NCI-H345 treated with DMSO at 0.1 percent for 48 hours (cell line): Measurements from ENCODE around the gene SAP25.

Experiments used
- DNase-seq: peaks from one replicate; lab custom pipeline; 2025; ENCODE audit not compliant: unreplicated experiment; lab: John Stamatoyannopoulos, UW

Gene SAP25

GRCh38 chr7:100573691-100574361, at the start of gene SAP25:
Gene SAP25, minus strand, starts transcription at chr7:100573900. Its CDS starts 158 bp downstream, at chr7:100573742.
- DNase-seq, result no peak

DNA sequence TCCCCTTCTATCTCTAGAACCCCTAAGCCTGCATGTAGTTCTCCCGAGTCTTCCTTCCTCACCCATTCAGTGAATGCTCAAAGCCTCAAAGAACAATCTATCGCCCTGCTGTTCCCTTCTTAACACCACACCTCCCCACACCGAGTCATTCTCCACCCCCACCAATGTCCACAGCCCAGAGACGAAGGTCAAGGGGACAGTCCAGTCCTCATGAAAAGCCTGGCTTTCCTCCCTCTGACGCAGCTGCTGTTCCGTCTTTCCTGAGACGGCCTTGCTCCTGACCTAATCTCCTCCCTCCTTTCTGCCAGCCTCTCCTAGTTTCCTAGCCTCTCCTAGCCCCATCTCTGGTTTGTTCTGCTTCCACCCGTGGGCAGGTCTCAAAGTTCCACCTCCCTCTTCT, 47.9 kb upstream of the SAP25 start:
- DNase-seq, result no peak

GRCh38 chr7:100620804-100621203, 47.1 kb upstream of the SAP25 start:
- DNase-seq, result no peak

DNA sequence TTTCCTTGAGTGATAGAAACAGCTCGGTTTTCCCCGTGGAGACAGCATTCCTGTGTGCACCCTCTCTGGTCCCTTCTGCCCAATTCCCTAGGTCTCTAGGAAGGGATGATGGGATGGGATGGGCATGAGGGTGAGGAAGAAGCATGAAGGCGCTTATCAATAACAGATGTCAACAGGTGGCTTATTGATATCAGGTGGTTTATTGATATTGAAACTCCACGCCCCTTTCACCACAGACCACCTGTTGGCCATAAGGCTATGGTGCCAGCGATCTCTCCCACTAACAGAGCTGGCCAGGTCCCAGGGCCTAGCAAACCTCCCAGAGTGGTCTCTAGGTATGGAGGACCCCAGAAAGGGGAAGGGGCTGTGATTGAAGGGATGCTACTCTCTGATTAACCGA, 46.5 kb upstream of the SAP25 start:
- no peak for DNase-seq

- no peak for DNase-seq
Measured at GRCh38 chr7:100614308-100614861, 40.7 kb upstream of the SAP25 start.

DNA sequence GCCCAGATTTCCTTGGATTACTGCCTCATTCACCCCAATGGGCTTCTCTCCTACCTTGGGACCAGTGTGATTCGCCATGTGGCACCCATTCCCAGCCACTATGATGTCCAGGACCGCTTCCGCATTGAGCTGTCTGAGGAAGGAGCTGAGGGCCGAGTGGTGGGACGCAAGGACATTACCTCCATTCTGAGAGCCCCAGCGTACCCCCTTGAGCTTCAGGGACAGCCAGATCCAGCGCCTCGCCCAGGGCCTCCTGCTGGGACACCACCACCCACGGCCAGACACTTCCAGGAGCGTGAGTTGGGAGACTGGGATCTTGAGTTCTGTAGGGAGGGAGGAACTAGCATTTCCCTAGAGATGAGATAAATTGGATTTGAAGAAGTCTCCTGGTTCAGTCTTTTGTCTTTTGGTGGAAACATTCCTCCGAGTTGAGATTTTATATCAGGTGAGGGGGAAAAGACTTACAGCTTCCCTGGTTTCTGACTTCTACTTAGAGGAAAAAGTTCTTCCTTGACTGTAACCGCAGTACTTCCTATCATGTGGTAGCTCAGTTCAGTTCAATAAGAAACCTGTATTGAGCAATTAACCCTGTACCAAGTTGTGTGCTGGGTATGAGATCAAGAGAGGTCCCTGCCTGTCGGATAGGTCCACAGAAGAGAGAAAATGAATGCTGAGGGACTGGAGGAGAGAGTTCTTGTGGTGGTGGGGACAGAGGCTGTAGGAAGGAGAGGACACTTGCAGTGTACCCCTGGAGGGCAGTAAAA, 39.9 kb upstream of the SAP25 start:
- no peak for DNase-seq

DNA sequence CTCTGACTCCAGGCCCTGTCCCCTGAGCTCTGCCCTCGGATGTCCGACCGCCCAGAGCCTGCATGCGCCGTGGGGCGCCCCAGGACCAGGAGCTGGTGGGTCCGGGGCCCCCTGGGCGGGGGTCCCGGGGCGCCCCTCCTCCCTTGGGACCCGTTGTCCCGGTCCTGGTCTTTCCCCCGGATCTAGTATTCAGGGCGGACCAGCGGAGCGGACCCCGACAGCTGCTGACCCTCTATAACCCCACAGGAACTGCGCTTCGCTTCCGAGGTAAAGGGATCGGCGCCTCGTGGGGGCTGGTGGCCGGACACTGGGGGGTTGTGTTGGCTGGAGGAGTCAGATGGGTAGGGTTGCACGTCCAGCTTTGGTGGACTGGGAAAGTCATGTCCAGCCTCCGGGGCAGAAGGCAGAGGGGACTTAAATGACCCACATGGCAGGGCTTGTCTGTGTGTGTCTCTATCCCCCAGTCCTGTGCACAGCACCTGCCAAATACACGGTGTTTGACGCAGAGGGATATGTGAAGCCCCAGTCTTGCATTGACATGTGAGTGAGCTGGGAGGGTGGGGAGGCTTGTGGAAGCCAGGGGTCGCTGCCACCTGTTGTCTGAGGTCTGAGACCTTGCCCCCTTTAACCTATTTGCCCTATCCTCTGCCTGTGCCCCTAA, 39.2 kb upstream of the SAP25 start:
- no peak for DNase-seq

DNA sequence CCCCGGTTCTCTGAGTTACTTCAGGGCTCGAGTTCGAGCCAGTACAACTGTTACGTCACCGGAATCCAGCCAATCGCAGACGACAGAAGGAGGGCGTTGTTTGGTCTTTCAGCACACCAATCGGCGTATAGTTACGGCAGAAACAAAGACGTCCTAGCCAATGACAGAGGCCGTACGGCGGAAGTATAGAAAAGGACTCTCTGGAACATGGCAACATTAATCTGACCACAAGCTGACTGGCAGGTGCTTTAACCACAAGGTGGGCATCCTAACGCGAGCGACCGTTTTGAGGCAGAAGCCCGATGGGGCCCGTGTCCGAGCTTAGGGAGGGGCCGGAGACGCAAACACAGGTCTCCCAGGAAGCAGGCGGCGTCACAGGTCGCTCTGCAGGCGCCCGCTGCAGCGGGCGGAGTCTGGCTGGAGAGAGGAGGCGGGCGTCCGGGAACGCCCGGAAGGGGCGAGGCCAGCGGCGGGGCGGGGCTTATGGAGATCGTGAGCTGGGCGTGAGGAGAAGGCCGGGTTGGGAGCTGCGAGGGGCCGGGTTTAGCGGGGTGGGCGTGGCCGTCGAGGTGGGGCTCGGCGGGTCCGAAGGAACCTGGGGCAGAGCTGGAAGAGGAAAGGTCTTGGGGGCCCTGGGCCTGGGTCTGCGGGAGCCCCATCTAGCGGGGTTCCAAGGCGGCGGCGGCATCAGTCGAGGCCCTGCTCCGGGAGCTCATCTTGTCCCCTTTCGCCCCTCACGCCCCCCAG, 38.5 kb upstream of the SAP25 start, which contains the start of gene MOSPD3:
TSS of gene MOSPD3 (plus strand) at position 558 of the 747 bp plus-strand sequence. CDS start 252 bp downstream, outside the sequence.
- peak; percentile 98 for DNase-seq

DNA sequence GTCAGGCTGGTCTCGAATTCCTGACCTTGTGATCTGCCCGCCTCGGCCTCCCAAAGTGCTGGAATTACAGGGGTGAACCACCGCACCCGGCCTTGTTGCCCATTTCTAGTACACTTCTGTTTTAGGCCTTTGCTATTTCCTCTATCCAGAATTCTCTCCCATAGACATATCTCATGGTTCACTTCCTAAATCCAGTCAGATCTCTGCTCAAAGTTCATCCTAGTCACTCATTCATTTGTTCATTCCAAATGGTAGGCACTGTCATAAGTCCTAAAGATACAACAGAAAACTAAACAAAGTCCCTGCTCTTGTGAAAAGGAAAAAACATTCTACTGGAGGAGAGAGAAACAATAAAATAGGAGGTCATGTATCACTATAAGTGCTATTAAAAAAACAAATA, 36.3 kb upstream of the SAP25 start:
- no peak for DNase-seq

DNA sequence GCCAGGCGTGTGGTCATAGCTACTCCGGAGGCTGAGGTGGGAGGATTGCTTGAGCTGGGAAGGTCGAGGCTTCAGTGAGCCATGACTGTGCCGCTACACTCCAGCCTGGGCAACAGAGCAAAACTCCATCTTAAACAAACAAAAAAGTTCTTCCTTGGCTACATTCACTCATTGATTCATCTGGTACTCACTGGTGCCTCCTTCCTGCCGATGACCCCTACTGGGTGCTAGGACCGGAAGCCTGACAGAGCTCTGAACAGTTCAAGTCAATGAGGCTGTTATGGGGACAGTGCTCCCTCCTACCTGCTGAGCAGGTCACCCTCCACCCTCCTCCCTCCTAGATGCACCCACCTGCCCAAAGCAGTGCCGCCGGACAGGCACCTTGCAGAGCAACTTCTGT, 33.4 kb upstream of the SAP25 start:
- no peak for DNase-seq

DNA sequence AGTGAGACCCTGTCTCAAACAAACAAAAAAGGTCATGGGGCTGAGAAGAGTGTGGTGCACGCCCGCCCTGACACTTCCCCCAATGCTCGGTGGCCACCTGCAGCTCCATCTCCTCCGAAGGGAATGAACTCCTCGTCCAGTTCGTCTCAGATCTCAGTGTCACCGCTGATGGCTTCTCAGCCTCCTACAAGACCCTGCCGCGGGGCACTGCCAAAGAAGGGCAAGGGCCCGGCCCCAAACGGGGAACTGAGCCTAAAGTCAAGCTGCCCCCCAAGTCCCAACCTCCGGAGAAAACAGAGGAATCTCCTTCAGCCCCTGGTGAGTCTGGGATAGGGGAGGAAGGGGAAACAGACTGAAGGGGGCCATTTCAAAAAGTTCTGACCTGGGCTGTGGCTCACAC, 32.6 kb upstream of the SAP25 start:
- DNase-seq, result no peak

GRCh38 chr7:100604976-100605911, 31.5 kb upstream of the SAP25 start:
- no peak for DNase-seq

DNA sequence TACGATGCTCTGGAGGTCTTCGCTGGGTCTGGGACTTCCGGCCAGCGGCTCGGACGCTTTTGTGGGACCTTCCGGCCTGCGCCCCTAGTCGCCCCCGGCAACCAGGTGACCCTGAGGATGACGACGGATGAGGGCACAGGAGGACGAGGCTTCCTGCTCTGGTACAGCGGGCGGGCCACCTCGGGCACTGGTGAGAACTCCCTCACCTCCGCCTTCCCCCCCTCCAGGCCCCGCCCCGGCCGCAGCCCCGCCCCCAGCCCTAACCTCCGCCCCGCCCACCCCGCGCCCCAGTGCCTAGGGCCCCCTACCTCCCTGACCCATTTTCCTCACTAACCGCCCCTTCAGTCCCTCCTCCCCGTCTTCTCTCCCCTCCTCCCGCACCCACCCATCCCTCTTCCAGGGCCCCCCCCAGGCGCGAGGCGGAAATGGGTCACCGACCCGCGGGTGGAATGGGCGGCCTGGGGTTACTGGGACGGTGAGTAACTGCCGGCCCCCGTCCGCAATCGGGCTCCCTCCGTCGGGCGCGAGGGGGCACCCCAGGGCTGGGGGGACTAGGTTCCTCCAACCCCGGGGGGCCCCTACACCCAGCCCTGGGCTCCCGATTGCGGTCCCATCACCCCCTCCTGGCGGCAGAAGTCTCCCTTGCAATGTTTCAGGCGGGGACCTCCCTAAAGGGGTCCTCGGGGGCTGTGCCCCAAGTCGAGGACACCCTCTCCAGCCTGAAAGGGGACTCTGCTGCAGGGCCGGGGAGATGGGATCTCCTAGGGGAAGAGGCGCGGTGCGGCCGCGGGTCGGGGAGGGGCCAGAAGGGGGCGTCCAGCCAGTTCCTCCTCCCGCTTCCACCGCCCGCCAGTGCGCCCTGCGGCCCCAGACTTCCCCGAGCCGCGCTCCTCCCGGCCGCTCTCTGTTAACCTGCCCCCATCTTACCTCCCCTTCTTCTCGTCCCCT, 30.6 kb upstream of the SAP25 start:
- DNase-seq, result peak; percentile 36

- DNase-seq, result no peak
Measured at GRCh38 chr7:100603726-100604027, 30.0 kb upstream of the SAP25 start.

DNA sequence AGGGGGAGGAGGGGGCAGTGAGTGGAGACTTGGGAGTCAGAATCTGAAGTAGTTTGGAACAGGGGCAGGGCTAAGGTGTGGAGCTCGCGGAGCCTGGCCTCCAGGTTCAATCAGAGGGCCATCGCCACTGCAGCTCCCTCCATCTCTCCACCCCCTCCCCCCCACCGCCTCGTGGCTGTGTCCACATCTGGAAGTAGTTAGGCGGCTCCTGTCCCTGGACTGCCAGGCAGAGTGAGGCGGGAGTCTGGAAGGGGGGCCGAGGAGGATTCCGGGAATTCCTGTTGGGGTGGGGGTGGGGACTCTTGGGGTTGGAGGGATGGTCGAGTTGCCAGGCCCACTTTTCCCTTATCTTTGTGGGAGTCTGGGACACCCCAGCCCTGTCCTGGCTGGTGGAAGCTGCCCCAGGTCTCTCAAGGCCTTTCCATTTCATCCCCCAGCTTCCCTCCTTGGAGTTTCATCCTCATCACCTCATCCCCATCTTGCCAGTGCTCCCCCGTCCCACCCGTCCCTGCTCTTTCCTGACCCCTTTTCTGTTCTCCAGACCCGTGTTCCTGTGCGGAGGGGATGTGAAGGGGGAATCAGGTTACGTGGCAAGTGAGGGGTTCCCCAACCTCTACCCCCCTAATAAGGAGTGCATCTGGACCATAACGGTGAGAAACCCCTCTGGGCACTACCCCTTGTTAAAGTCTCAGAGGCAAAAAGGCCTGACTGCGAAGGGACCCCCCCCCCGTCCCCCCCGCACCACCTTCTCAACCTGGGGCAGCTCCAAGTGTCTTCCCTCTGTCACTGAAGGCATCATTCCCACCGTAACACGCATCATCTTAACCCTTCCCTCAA, 29.4 kb upstream of the SAP25 start:
- no peak for DNase-seq

DNA sequence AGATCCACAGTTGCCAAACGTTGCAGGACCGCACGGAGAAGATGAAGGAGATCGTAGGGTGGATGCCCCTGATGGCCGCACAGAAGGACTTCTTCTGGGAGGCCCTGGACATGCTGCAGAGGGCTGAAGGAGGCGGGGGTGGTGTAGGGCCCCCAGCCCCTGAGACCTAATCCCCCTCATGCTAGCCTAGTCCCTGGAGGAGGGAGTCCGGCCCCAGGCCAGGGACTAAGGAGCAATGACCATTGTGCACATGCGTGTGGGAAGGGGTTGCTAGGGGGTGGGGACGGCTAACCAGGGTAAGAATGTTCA, 27.0 kb upstream of the SAP25 start:
- DNase-seq, result no peak

- DNase-seq, result no peak
Measured at GRCh38 chr7:100599911-100600729, 26.4 kb upstream of the SAP25 start.
